Measurements from ENCODE around the gene CGRRF1. TPM values are rescaled to one million over a fixed set of nuclear protein-coding genes. Genes with fewer than 3 reads are reported as not detected.
A peak's percentile ranks its signal among the peaks of the same experiment; 100 is the strongest.

The CGRRF1 gene
- total and polyA plus RNA-seq, 2 of the 13 experiments (the other 11 are each of a cell fraction or from before 2014, with no cell fraction given) = 16.8 to 18.2 TPM

DNA sequence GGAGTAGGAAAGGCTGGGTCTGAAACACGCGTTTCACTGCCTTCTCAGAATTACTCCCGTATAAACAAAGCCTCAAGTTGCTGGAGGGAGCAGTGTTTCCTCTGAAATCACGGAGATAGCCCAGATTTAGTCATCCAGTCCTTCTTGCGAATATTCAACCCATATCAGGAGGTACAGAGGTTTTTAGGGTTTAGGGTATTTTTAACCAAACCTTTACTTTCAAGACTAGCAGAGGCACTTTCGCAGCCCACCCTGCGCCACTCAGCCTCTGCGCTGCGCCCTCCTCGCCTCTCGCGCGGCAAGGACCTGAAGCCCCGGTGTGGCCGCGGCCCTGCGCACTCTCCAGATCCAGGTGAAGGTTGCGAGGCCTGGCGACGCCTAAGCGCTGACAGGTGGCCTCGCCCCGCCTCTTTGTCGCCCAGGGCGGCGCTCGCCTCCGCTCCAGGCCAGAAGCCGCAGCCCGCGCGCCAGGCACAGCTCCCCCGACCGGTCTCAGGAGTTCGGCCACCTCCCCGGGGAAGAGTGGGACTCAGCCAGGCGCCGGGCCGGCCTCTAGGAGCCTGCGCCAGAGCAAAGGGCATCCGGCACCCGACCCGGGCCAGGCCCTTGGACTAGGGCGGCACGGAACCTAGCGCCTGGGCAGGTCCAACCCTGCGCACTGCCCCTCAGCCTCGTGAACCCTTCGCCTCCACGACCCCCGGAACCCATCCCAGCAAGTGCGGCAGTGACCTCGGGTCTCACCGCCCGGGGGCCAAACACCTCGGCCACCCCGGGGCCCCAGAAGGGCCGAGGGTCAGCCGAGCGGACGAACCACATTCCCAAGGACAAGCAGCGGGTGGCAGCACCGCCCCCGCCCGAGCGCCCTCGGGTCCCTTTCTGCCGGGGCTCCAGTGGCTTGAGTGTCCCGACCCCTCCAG, 55.4 kb downstream of the CGRRF1 start (continued):
- no peak for TF ChIP-seq ZNF382 (CRISPR knock-in tag; IDR thresholded peaks at IDR 0.05; ENCODE audit: borderline replicate concordance)
- TF ChIP-seq KDM3A (CRISPR knock-in tag; IDR thresholded peaks at IDR 0.05; ENCODE audit: low read depth) = peak; percentile 42
- no peak for TF ChIP-seq HCFC1 (IDR thresholded peaks at IDR 0.05; ENCODE audit: low read depth, low read length)
- no peak for TF ChIP-seq MXD4 (CRISPR knock-in tag; IDR thresholded peaks at IDR 0.05)
- TF ChIP-seq, protein P1, sequence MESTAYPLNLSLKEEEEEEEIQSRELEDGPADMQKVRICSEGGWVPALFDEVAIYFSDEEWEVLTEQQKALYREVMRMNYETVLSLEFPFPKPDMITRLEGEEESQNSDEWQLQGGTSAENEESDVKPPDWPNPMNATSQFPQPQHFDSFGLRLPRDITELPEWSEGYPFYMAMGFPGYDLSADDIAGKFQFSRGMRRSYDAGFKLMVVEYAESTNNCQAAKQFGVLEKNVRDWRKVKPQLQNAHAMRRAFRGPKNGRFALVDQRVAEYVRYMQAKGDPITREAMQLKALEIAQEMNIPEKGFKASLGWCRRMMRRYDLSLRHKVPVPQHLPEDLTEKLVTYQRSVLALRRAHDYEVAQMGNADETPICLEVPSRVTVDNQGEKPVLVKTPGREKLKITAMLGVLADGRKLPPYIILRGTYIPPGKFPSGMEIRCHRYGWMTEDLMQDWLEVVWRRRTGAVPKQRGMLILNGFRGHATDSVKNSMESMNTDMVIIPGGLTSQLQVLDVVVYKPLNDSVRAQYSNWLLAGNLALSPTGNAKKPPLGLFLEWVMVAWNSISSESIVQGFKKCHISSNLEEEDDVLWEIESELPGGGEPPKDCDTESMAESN (CRISPR knock-in tag; conservative IDR thresholded peaks at IDR 0.05) = peak; percentile 78
- TF ChIP-seq, protein P2, sequence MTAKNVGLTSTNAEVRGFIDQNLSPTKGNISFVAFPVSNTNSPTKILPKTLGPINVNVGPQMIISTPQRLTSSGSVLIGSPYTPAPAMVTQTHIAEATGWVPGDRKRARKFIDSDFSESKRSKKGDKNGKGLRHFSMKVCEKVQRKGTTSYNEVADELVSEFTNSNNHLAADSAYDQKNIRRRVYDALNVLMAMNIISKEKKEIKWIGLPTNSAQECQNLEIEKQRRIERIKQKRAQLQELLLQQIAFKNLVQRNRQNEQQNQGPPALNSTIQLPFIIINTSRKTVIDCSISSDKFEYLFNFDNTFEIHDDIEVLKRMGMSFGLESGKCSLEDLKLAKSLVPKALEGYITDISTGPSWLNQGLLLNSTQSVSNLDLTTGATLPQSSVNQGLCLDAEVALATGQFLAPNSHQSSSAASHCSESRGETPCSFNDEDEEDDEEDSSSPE (CRISPR knock-in tag; IDR thresholded peaks at IDR 0.05) = no peak; the same call in 1 of the 2 replicates
- TF ChIP-seq, protein P3, sequence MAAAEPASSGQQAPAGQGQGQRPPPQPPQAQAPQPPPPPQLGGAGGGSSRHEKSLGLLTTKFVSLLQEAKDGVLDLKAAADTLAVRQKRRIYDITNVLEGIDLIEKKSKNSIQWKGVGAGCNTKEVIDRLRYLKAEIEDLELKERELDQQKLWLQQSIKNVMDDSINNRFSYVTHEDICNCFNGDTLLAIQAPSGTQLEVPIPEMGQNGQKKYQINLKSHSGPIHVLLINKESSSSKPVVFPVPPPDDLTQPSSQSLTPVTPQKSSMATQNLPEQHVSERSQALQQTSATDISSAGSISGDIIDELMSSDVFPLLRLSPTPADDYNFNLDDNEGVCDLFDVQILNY (CRISPR knock-in tag; conservative IDR thresholded peaks at IDR 0.05) = no peak
- peak; percentile 5; the same call in 1 of the 2 replicates for TF ChIP-seq RAD21 (CRISPR knock-in tag; IDR thresholded peaks at IDR 0.05)
- TF ChIP-seq, protein P4, sequence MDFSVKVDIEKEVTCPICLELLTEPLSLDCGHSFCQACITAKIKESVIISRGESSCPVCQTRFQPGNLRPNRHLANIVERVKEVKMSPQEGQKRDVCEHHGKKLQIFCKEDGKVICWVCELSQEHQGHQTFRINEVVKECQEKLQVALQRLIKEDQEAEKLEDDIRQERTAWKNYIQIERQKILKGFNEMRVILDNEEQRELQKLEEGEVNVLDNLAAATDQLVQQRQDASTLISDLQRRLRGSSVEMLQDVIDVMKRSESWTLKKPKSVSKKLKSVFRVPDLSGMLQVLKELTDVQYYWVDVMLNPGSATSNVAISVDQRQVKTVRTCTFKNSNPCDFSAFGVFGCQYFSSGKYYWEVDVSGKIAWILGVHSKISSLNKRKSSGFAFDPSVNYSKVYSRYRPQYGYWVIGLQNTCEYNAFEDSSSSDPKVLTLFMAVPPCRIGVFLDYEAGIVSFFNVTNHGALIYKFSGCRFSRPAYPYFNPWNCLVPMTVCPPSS (IDR thresholded peaks at IDR 0.05) = no peak
- TF ChIP-seq FOXA1 (IDR thresholded peaks at IDR 0.05) = no peak
- TF ChIP-seq FOXA1 (CRISPR knock-in tag; IDR thresholded peaks at IDR 0.05) = no peak
- TF ChIP-seq POLR2AphosphoS2 (IDR thresholded peaks at IDR 0.05; ENCODE audit: low read depth, low read length) = no peak
- no peak for TF ChIP-seq ZNF3 (CRISPR knock-in tag; IDR thresholded peaks at IDR 0.05)
- TF ChIP-seq, protein P5, sequence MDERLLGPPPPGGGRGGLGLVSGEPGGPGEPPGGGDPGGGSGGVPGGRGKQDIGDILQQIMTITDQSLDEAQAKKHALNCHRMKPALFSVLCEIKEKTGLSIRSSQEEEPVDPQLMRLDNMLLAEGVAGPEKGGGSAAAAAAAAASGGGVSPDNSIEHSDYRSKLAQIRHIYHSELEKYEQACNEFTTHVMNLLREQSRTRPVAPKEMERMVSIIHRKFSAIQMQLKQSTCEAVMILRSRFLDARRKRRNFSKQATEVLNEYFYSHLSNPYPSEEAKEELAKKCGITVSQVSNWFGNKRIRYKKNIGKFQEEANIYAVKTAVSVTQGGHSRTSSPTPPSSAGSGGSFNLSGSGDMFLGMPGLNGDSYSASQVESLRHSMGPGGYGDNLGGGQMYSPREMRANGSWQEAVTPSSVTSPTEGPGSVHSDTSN (CRISPR knock-in tag; IDR thresholded peaks at IDR 0.05) = no peak
- TF ChIP-seq, protein P6, sequence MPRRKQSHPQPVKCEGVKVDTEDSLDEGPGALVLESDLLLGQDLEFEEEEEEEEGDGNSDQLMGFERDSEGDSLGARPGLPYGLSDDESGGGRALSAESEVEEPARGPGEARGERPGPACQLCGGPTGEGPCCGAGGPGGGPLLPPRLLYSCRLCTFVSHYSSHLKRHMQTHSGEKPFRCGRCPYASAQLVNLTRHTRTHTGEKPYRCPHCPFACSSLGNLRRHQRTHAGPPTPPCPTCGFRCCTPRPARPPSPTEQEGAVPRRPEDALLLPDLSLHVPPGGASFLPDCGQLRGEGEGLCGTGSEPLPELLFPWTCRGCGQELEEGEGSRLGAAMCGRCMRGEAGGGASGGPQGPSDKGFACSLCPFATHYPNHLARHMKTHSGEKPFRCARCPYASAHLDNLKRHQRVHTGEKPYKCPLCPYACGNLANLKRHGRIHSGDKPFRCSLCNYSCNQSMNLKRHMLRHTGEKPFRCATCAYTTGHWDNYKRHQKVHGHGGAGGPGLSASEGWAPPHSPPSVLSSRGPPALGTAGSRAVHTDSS (CRISPR knock-in tag; conservative IDR thresholded peaks at IDR 0.05) = no peak
- TF ChIP-seq, protein P7, sequence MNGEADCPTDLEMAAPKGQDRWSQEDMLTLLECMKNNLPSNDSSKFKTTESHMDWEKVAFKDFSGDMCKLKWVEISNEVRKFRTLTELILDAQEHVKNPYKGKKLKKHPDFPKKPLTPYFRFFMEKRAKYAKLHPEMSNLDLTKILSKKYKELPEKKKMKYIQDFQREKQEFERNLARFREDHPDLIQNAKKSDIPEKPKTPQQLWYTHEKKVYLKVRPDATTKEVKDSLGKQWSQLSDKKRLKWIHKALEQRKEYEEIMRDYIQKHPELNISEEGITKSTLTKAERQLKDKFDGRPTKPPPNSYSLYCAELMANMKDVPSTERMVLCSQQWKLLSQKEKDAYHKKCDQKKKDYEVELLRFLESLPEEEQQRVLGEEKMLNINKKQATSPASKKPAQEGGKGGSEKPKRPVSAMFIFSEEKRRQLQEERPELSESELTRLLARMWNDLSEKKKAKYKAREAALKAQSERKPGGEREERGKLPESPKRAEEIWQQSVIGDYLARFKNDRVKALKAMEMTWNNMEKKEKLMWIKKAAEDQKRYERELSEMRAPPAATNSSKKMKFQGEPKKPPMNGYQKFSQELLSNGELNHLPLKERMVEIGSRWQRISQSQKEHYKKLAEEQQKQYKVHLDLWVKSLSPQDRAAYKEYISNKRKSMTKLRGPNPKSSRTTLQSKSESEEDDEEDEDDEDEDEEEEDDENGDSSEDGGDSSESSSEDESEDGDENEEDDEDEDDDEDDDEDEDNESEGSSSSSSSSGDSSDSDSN (CRISPR knock-in tag; IDR thresholded peaks at IDR 0.05) = peak; percentile 99
- no peak for TF ChIP-seq ZNF644 (CRISPR knock-in tag; IDR thresholded peaks at IDR 0.05; ENCODE audit: low read depth)
- TF ChIP-seq ARNT2 (CRISPR knock-in tag; IDR thresholded peaks at IDR 0.05; ENCODE audit: low read depth) = no peak; the same call in 1 of the 2 replicates
- TF ChIP-seq CHD4 (IDR thresholded peaks at IDR 0.05; ENCODE audit: borderline replicate concordance, low read length) = no peak
- TF ChIP-seq ZSCAN9 (CRISPR knock-in tag; IDR thresholded peaks at IDR 0.05; ENCODE audit: borderline replicate concordance) = no peak

All from HepG2 (cell line).